Measurements from ENCODE around the gene RYR1.
A peak's percentile ranks its signal among the peaks of the same experiment; 100 is the strongest.

RYR1 gene

DNA sequence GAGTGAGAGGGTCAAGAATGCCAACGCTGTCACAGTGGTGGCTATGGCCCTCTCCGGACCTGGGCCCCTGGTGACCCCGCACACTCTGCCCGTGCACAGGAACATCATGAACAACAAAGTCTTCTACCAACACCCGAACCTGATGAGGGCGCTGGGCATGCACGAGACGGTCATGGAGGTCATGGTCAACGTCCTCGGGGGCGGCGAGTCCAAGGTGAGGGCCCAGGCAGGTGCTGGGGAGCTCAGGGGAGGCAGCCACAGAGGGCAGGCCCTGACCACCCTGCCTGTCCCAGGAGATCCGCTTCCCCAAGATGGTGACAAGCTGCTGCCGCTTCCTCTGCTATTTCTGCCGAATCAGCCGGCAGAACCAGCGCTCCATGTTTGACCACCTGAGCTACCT, 62.6 kb downstream of the RYR1 start:
- TF ChIP-seq CTCF (IDR thresholded peaks at IDR 0.05; ENCODE audit: low read depth, low read length): no peak
- H3K36me3 ChIP-seq: no peaks in the 10 kb centered on the region
- no peak overlapping the region for H3K27ac ChIP-seq
- DNase-seq: no peak
- no peak overlapping the region for H3K4me3 ChIP-seq (ENCODE audit: low read depth, low read length)
- H3K9me3 ChIP-seq (ENCODE audit: severe bottlenecking): no peaks in the 10 kb centered on the region
- no peaks in the 10 kb centered on the region for H3K27me3 ChIP-seq (ENCODE audit: insufficient read depth, low read depth, severe bottlenecking)

GRCh38 chr19:38496603-38497487, 63.4 kb downstream of the RYR1 start:
- Histone ChIP-seq H3K27ac (no peak overlapping the region), H3K27me3 (ENCODE audit: insufficient read depth, low read depth, severe bottlenecking) (no peaks in the 10 kb centered on the region), H3K4me3 (ENCODE audit: low read depth, low read length) (no peak overlapping the region), H3K9me3 (ENCODE audit: severe bottlenecking) (no peaks in the 10 kb centered on the region), H3K36me3 (no peaks in the 10 kb centered on the region)
- no peak for DNase-seq
- TF ChIP-seq CTCF (IDR thresholded peaks at IDR 0.05; ENCODE audit: low read depth, low read length): no peak

DNA sequence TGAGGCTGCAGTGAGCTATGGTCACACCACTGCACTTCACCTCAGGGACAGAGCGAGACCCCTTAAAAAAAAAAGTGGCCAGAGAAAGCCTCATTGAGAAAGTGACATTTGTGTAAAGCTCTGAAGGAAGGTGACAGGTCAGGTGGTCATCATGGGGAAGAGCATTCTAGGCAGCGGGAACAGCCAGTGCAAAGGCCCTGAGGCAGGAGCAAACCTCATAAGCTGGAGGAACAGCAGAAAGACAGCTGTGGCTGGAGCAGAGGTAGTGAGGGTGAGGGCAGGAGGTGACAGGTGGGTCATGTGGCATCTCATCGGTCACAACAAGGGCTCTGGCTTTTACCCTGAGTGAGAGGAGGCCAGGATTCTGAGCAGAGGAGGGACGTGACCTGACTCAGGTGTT, 64.4 kb downstream of the RYR1 start:
- TF ChIP-seq CTCF (IDR thresholded peaks at IDR 0.05; ENCODE audit: low read depth, low read length): no peak
- no peaks in the 10 kb centered on the region for H3K9me3 ChIP-seq (ENCODE audit: severe bottlenecking)
- DNase-seq: no peak
- no peak overlapping the region for H3K4me3 ChIP-seq (ENCODE audit: low read depth, low read length)
- no peaks in the 10 kb centered on the region for H3K27me3 ChIP-seq (ENCODE audit: insufficient read depth, low read depth, severe bottlenecking)
- H3K36me3 ChIP-seq: no peaks in the 10 kb centered on the region
- H3K27ac ChIP-seq: no peak overlapping the region

DNA sequence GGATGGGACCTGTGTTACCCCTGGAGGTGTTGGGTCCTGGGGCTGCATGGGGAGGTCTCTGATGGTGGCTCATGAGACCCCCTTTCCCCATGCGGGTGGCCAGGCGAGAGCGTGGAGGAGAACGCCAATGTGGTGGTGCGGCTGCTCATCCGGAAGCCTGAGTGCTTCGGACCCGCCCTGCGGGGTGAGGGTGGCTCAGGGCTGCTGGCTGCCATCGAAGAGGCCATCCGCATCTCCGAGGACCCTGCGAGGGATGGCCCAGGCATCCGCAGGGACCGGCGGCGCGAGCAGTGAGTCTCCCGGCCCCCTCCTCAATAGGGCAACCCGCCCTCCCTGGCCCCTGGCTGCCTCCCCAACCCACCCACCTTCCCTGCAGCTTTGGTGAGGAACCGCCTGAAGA, 66.0 kb downstream of the RYR1 start:
- no peaks in the 10 kb centered on the region for H3K36me3 ChIP-seq
- no peaks in the 10 kb centered on the region for H3K9me3 ChIP-seq (ENCODE audit: severe bottlenecking)
- no peaks in the 10 kb centered on the region for H3K27me3 ChIP-seq (ENCODE audit: insufficient read depth, low read depth, severe bottlenecking)
- no peak overlapping the region for H3K27ac ChIP-seq
- no peak for TF ChIP-seq CTCF (IDR thresholded peaks at IDR 0.05; ENCODE audit: low read depth, low read length)
- H3K4me3 ChIP-seq (ENCODE audit: low read depth, low read length): no peak overlapping the region
- no peak for DNase-seq

- Histone ChIP-seq H3K27ac (no peak overlapping the region), H3K36me3 (no peaks in the 10 kb centered on the region), H3K27me3 (ENCODE audit: insufficient read depth, low read depth, severe bottlenecking) (no peaks in the 10 kb centered on the region), H3K4me3 (ENCODE audit: low read depth, low read length) (no peak overlapping the region), H3K9me3 (ENCODE audit: severe bottlenecking) (no peaks in the 10 kb centered on the region)
- TF ChIP-seq CTCF (IDR thresholded peaks at IDR 0.05; ENCODE audit: low read depth, low read length): 0 out of 2 replicates have a peak, but pooled peaks have one; percentile 10
- no peak for DNase-seq
Measured at GRCh38 chr19:38500450-38500849, 67.0 kb downstream of the RYR1 start.
